Keratinocyte (primary cell): ENCODE data around the gene RASGEF1B. TPM values are rescaled to one million over a fixed set of nuclear protein-coding genes. Genes with fewer than 3 reads are reported as not detected.

ENCODE experiments used
- DNase-seq: peaks from one replicate; pipeline ENCODE4 v3.0.0-alpha.2; 2011; ENCODE audit warnings: low read depth, missing footprints, low spot score
- FAIRE-seq: peaks from 2 replicates; lab custom pipeline; 2011; peaks lifted over from hg19 to GRCh38; lab: Jason Lieb, UNC
- H2AFZ ChIP-seq: 2 replicates; pipeline ENCODE4 v1.6.0; 2012; ENCODE audit warnings: low read length, control low read depth, inconsistent platforms; ENCODE audit not compliant: control insufficient read depth
- H3K27ac ChIP-seq: 2 replicates; pipeline ENCODE4 v1.5.1; 2011; ENCODE audit warnings: low read length; ENCODE audit not compliant: control insufficient read depth, insufficient read depth
- H3K27me3 ChIP-seq: 3 replicates; pipeline ENCODE4 v1.6.0; 2011; ENCODE audit warnings: low read length; ENCODE audit not compliant: control insufficient read depth, insufficient read depth; ENCODE audit errors: extremely low read depth
- H3K36me3 ChIP-seq, 2 experiments: 2 replicates in 1 of 2; 3 replicates in 1 of 2; pipeline ENCODE4 v1.5.1; 2011; ENCODE audit warnings: low read length in 2 of 2, mild to moderate bottlenecking in 1 of 2; ENCODE audit not compliant: control insufficient read depth in 2 of 2, insufficient read depth in 2 of 2; ENCODE audit errors: extremely low read depth in 1 of 2
- H3K4me1 ChIP-seq: 3 replicates; pipeline ENCODE4 v1.5.1; 2011; ENCODE audit warnings: low read length; ENCODE audit not compliant: control insufficient read depth, insufficient read depth; ENCODE audit errors: extremely low read depth
- H3K4me2 ChIP-seq: 3 replicates; pipeline ENCODE4 v1.6.0; 2011; ENCODE audit warnings: low read depth, low read length; ENCODE audit not compliant: control insufficient read depth, insufficient read depth; ENCODE audit errors: extremely low read depth
- H3K4me3 ChIP-seq, 3 experiments: fragments of 200-600 bp in 1 of 3; sonication (generic) in 1 of 3; 2 replicates in 2 of 3; 3 replicates in 1 of 3; pipeline ENCODE4 v1.5.1; 2011 to 2016; ENCODE audit warnings: low read length in 3 of 3, mild to moderate bottlenecking in 3 of 3, control low read depth in 2 of 3, inconsistent platforms in 1 of 3, low read depth in 1 of 3, mixed read lengths in 1 of 3, mixed run types in 1 of 3, moderate library complexity in 1 of 3; ENCODE audit not compliant: control insufficient read depth in 2 of 3, insufficient read depth in 2 of 3; ENCODE audit errors: extremely low read depth in 1 of 3
- H3K79me2 ChIP-seq: 2 replicates; pipeline ENCODE4 v1.6.0; 2012; ENCODE audit warnings: low read length; ENCODE audit not compliant: control insufficient read depth, insufficient read depth
- H3K9ac ChIP-seq: 3 replicates; pipeline ENCODE4 v1.6.0; 2011; ENCODE audit warnings: low read length; ENCODE audit not compliant: control insufficient read depth, insufficient read depth; ENCODE audit errors: extremely low read depth
- H3K9me1 ChIP-seq: 3 replicates; pipeline ENCODE4 v1.6.0; 2011; ENCODE audit warnings: low read length; ENCODE audit not compliant: control insufficient read depth, insufficient read depth; ENCODE audit errors: extremely low read depth
- H3K9me3 ChIP-seq: 2 replicates; pipeline ENCODE4 v1.5.1; 2012; ENCODE audit warnings: low read depth, low read length; ENCODE audit not compliant: control insufficient read depth
- H4K20me1 ChIP-seq: 3 replicates; pipeline ENCODE4 v1.6.0; 2011; ENCODE audit warnings: low read length; ENCODE audit not compliant: control insufficient read depth, insufficient read depth; ENCODE audit errors: extremely low read depth
- CTCF ChIP-seq, 3 experiments: IDR thresholded peaks in 1 of 3; conservative IDR thresholded peaks in 1 of 3; optimal IDR thresholded peaks in 1 of 3; 2 replicates in 2 of 3; 3 replicates in 1 of 3; pipeline versions ENCODE3 to v1.5.1; 2011; ENCODE audit warnings: low read length in 3 of 3, mild to moderate bottlenecking in 3 of 3, moderate library complexity in 2 of 3, control low read depth in 1 of 3, inconsistent platforms in 1 of 3; ENCODE audit not compliant: insufficient read depth in 2 of 3; ENCODE audit errors: extremely low read depth in 1 of 3
- EZH2 ChIP-seq: IDR thresholded peaks from one replicate; pipeline ENCODE4 v1.6.1; 2012; ENCODE audit warnings: inconsistent platforms, mild to moderate bottlenecking, low read length, moderate library complexity
- dilution Hi-C: fragments of 300-500 bp; cut with MboI; formaldehyde crosslinking; loops from one replicate; pipeline ENCODE4 v1.7.0; 2020; ENCODE audit warnings: low sequenced_read_pairs; ENCODE audit not compliant: extremely low pct_ligation_motif_present
- polyA plus RNA-seq, 5 experiments: library from polyadenylated mRNA; depleted of rRNA in 3 of 5; stranded (reverse) in 3 of 5; stranded (forward) in 1 of 5; unstranded in 1 of 5; fragments of >200 nt; gene quantifications; 1 replicate in 1 of 5; 2 replicates in 3 of 5; 3 replicates in 1 of 5; pipeline versions ENCODE4 v1.2.1 to v1.2.3, GENCODE V29; 2011 to 2012; ENCODE audit warnings: missing spikeins in 2 of 5, low read depth in 1 of 5, low replicate concordance in 1 of 5

RASGEF1B gene
- polyA plus RNA-seq, 1 donor (not counting 4 experiments of a cell fraction or from before 2014, with no cell fraction given) = 0.68 TPM

- DNase-seq (no peak), FAIRE-seq (no peak)
- H3K79me2 ChIP-seq = no peaks in the 10 kb centered on the region
- dilution Hi-C loops = no loop called here
- H2AFZ ChIP-seq = no peak overlapping the region
- no peak overlapping the region for H3K9ac ChIP-seq
- H3K9me3 ChIP-seq = no peaks in the 10 kb centered on the region
- no peaks in the 10 kb centered on the region for H3K4me1 ChIP-seq
- no peaks in the 10 kb centered on the region for H3K9me1 ChIP-seq
- H3K36me3 ChIP-seq = no peaks in the 10 kb centered on the region
- H3K27ac ChIP-seq = no peak overlapping the region
- H4K20me1 ChIP-seq = no peaks in the 10 kb centered on the region
- TF ChIP-seq CTCF (optimal IDR thresholded peaks at IDR 0.05 in 1 of 3, IDR thresholded peaks at IDR 0.05 in 1 of 3, conservative IDR thresholded peaks at IDR 0.05 in 1 of 3; ENCODE audit: extremely low read depth in 1 of 3, insufficient read depth in 2 of 3, low read length in 3 of 3) (no peak), EZH2 (no peak)
- peaks cover 3% of the 10 kb centered on the region for H3K27me3 ChIP-seq
- H3K4me3 ChIP-seq = no peak overlapping the region
- H3K4me2 ChIP-seq = no peak overlapping the region
Measured at GRCh38 chr4:81376720-81377119, 95.0 kb downstream of the RASGEF1B start.
